Right hindlimb (tissue), 1 donor: Measurements from ENCODE around the gene MRGPRX1.
"Not testable (repeated sequence)": the region's sequence is repeated elsewhere in the genome, so short reads cannot be mapped to it uniquely, and the experiment has no call there.

Source experiments
- DNase-seq: peaks from one replicate; pipeline ENCODE4 v3.0.0-alpha.2; 2018

Gene MRGPRX1

GRCh38 chr11:18939314-18939713, at the start of gene MRGPRX1:
Gene MRGPRX1 (minus strand): TSS chr11:18939414. CDS start chr11:18934784, 4,630 bp downstream.
- DNase-seq, result no peak

GRCh38 chr11:18987454-18988231, 48.4 kb upstream of the MRGPRX1 start:
- DNase-seq, result no peak

GRCh38 chr11:18986744-18987143, 47.5 kb upstream of the MRGPRX1 start:
- no peak for DNase-seq

DNA sequence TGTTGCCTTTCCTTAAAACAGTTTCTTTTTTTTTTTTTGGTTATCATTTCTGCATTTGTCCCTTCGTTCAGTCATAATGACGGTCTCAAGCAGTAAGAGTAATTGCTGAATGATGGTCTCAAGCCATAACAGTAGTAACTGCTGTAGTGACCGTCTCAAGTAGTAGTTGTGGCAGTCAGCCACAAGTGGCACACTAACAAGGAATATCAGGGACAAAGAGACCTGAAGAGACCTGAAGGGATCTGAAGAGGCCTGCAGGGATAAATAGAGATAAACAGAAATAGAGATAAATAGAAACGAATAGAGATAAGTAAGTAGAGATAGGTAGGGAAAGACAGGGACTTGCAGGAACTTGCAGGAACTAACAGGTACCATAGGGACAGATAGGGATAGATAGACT, 42.7 kb upstream of the MRGPRX1 start:
- no peak for DNase-seq

DNA sequence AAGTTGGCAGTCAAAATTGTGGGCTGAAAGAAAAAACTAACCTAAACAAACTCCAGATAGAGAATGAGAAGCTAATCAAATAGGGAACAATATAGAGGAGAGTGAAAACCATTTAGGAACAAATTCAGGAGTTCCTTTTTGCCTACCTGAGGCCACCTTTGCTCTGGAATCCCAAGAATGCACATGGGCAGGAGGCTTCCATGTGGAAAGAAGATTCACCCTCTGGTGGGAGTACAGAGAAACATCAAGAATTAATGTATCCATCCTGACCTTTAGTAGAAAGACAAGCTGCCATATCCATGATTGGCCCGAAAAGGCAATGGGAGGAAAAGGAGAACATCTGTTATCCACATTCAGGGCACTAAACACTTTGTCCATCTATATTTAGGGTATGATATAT, 35.0 kb upstream of the MRGPRX1 start:
- no peak for DNase-seq

- DNase-seq, result no peak
These were observed 33.1 kb upstream of the MRGPRX1 start for GRCh38 chr11:18972336-18972735.

DNA sequence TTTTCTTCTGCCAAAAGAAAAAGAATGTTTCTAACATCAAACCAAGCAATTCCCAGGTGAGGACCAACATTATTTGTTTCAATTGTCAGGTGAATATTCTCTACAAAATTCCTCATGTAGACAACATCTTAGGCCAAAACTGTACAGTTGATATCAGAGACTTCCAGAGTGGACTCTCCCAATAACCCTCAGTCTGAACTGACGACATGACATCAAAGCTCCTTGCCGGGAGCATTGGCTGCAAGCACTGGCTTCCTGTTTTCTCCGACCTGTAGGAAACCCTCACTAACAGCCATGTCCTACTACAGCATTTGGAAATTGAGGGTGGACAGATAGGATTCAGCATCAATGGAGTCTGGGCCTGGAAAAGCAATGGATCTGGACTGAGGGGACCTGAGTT, 30.5 kb upstream of the MRGPRX1 start:
- no peak for DNase-seq

DNA sequence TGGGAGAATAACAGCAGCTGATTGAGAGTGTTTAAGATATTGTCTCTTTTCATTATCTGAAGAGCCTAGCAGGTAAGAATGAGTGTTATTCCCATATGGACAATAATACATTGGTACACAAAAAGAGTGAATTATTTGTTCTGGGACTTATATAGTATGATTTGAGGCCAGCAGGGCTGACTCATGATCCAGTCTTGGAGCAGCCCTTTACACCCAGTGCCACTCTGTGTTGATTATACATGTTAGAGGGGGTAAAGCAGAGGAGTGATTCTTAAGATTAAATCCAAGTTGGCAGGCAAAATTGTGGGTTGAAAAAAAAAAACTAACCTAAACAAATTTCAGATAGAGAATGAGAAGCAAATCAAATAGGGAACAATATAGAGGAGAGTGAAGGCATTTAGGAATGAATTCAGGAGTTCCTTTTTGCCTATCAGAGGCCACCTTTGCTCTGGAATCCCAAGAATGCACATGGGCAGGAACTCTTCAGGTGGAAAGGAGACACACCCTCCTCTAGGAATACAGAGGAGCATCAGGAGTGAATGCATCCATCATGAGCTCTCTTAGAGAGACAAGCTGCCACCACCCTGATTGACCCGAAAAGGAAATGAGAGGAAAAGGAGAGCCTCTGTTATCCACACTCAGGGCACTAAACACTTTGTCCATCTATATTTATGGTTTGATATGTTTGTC, 19.2 kb upstream of the MRGPRX1 start:
- DNase-seq, result no peak

DNA sequence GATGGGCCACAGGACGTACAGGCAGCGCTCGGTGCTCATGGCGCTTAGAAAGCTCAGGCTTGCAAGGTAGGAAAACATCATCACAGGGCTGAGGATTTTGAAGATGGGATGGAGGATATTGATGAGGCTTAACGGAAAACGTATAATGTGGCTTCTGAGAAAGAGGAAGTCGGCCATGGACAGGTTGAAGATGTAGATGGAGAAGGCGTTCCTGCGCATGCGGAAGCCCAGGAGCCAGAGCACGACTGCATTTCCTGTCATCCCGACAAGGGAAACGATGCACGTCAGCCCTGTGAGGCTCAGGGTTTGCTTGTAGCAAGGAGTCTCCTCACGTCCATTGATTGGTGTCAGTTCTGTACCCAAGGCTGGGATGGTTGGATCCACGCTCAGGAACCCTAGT, 17.4 kb upstream of the MRGPRX1 start:
- no peak for DNase-seq

DNA sequence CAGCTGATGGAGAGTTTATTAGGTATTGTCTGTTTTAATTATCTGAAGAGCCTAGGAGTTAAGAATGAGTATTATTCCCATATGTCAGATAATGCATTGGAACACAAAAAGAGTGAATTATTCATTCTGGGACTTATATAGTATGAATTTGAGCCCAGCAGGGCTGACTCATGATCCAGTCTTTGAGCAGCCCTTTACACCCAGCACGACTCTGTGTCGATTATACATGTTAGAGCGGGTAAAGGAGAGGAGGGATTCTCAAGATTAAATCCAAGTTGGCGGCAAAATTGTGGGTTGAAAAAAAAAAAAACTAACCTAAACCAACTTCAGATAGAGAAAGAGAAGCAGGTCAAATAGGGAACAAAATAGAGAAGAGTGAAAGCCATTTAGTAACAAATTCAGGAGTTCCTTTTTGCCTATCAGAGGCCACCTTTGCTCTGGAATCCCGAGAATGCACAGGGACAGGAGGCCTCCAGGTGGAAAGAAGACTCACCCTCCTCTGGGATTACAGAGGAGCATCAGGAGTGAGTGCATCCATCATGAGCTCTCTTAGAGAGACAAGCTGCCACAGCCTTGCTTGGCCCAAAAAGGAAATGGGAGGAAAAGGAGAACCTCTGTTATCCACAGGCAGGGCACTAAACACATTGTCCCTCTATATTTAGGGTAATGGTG, 3.1 kb downstream of the MRGPRX1 start:
- no peak for DNase-seq

- DNase-seq, result no peak
These were observed 4.9 kb downstream of the MRGPRX1 start for GRCh38 chr11:18934195-18934814.

GRCh38 chr11:18927550-18928322, 11.5 kb downstream of the MRGPRX1 start:
- DNase-seq, result no peak

GRCh38 chr11:18925426-18925825, 13.8 kb downstream of the MRGPRX1 start:
- DNase-seq, result not testable (repeated sequence)

DNA sequence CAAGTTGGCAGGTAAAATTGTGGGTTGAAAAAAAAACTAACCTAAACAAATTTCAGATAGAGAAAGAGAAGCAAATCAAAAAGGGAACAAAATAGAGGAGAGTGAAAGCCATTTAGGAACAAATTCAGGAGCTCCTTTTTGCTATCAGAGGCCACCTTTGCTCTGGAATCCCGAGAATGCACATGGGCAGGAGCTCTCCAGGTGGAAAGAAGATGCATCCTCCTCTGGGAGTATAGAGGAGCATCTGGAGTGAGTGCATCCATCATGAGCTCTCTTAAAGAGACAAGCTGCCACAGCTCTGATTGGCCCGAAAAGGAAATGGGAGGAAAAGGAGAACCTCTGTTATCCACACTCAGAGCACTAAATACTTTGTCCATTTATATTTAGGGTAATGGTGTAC, 26.3 kb downstream of the MRGPRX1 start:
- no peak for DNase-seq

GRCh38 chr11:18907391-18907790, 31.8 kb downstream of the MRGPRX1 start:
- no peak for DNase-seq

DNA sequence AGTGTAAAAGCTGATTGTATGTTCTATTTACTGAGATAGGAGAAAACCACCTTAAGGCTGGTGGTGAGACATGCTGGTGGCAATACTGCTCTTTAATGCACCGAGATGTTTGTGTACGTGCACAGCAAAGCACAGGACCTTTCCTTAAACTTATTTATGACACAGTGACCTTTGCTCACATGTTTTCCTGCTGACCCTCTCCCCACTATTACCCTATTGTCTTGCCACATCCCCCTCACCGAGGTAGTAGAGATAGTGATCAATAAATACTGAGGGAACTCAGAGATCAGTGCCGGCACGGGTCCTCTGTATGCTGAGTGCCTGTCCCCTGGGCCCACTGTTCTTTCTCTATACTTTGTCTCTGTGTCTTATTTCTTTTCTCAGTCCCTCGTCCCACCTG, 38.6 kb downstream of the MRGPRX1 start:
- DNase-seq, result not testable (repeated sequence)

GRCh38 chr11:18900151-18900611, 39.0 kb downstream of the MRGPRX1 start:
- DNase-seq, result not testable (repeated sequence)

- not testable (repeated sequence) for DNase-seq
These were observed 47.5 kb downstream of the MRGPRX1 start for GRCh38 chr11:18891712-18892111.

DNA sequence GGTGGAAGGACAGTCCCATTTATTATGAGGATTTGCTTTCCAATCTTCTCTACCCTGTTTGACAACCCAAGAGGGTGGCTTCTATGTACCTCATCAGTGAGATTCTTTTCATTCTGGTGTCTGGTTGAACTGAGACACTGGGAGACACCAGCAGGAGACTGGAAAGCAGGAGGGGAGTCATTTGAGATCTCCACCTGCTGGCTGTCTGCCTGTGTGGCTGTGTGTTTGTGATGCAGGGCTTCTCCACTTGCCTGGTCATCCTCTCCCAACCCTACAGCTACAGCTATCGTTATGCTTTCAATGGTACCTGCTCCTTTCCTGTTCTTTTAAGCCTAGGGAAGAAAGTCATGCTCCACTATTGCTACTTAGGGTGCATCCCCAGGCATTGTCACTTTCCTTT, 48.6 kb downstream of the MRGPRX1 start:
- DNase-seq, result no peak
